Right atrium auricular region (tissue), 2 donors: Measurements from ENCODE around the gene BOC. TPM values are rescaled to one million over a fixed set of nuclear protein-coding genes. Genes with fewer than 3 reads are reported as not detected.

ENCODE experiments used
- DNase-seq: peaks from one replicate; pipeline ENCODE4 v3.0.0-alpha.2; 2019; ENCODE audit warnings: low spot score
- H3K27ac ChIP-seq, 2 donors: fragments of 200-600 bp; sonication (generic); 1 replicate in 1 of 2; 2 replicates in 1 of 2; pipeline ENCODE4 v1.5.1; 2016 to 2019
- H3K27me3 ChIP-seq, 2 donors: fragments of 200-600 bp; sonication (generic); one replicate each; pipeline versions ENCODE4 v1.5.1 to v1.6.0; 2017 to 2019
- H3K36me3 ChIP-seq: fragments of 200-600 bp; sonication (generic); one replicate; pipeline ENCODE4 v1.5.1; 2016
- H3K4me1 ChIP-seq, 2 donors: fragments of 200-600 bp; sonication (generic); one replicate each; pipeline versions ENCODE4 v1.5.1 to v1.6.0; 2017 to 2019
- H3K4me3 ChIP-seq, 2 donors: fragments of 200-600 bp; sonication (generic); 1 replicate in 1 of 2; 2 replicates in 1 of 2; pipeline ENCODE4 v1.5.1; 2017 to 2019; ENCODE audit warnings: mild to moderate bottlenecking in 1 of 2, moderate library complexity in 1 of 2
- H3K9me3 ChIP-seq, 2 donors: fragments of 200-600 bp; sonication (generic); one replicate each; pipeline ENCODE4 v1.5.1; 2019
- total RNA-seq, 2 donors: library from RNA; depleted of rRNA; stranded (reverse); fragments of >200 nt; gene quantifications; one replicate each; pipeline ENCODE4 v1.1.0, GENCODE V29; 2016
- TF ChIP-seq, protein P1 (sequence below), 2 donors: fragments of 200-600 bp; sonication (generic); IDR thresholded peaks; one replicate each; pipeline ENCODE4 v1.5.1; 2019; ENCODE audit warnings: antibody characterized with exemption in 2 of 2

Gene BOC
- total RNA-seq, 2 donors from 2014 or later = 10.6 to 15.4 TPM

DNA sequence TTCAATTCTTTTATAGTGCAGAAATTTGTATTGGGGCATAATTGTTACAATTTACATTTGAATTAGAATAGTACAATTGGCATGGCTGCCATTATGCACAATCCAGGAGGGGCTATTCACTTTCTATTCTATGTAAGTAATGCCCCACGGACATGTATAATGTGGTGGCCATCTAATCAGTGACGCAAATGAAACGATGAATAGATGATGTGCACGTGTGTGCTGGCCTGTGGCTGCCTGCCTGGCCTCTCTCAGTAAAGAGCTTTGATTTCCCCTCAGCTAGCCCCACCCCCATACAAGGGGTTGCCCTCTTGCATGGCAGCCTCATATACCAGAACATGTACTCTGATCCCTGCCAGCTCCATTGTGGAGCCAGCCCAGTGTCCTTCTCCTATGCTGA lies 86.5 kb downstream of the BOC start:
- H3K4me3 ChIP-seq = no peak overlapping the region
- no peaks in the 10 kb centered on the region for H3K9me3 ChIP-seq
- H3K27ac ChIP-seq = no peak overlapping the region
- TF ChIP-seq, protein P1, sequence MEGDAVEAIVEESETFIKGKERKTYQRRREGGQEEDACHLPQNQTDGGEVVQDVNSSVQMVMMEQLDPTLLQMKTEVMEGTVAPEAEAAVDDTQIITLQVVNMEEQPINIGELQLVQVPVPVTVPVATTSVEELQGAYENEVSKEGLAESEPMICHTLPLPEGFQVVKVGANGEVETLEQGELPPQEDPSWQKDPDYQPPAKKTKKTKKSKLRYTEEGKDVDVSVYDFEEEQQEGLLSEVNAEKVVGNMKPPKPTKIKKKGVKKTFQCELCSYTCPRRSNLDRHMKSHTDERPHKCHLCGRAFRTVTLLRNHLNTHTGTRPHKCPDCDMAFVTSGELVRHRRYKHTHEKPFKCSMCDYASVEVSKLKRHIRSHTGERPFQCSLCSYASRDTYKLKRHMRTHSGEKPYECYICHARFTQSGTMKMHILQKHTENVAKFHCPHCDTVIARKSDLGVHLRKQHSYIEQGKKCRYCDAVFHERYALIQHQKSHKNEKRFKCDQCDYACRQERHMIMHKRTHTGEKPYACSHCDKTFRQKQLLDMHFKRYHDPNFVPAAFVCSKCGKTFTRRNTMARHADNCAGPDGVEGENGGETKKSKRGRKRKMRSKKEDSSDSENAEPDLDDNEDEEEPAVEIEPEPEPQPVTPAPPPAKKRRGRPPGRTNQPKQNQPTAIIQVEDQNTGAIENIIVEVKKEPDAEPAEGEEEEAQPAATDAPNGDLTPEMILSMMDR (IDR thresholded peaks at IDR 0.05) = no peak
- H3K27me3 ChIP-seq = no peaks in the 10 kb centered on the region
- no peak for DNase-seq
- H3K36me3 ChIP-seq = no peaks in the 10 kb centered on the region
- H3K4me1 ChIP-seq = no peaks in the 10 kb centered on the region

- no peaks in the 10 kb centered on the region for H3K9me3 ChIP-seq
- TF ChIP-seq, protein P1 (IDR thresholded peaks at IDR 0.05) = no peak
- no peaks in the 10 kb centered on the region for H3K27me3 ChIP-seq
- H3K36me3 ChIP-seq = no peaks in the 10 kb centered on the region
- H3K4me1 ChIP-seq = no peaks in the 10 kb centered on the region
- no peak for DNase-seq
- no peak overlapping the region for H3K27ac ChIP-seq
- no peak overlapping the region for H3K4me3 ChIP-seq
Observed at GRCh38 chr3:113300596-113300995, 89.2 kb downstream of the BOC start.

DNA sequence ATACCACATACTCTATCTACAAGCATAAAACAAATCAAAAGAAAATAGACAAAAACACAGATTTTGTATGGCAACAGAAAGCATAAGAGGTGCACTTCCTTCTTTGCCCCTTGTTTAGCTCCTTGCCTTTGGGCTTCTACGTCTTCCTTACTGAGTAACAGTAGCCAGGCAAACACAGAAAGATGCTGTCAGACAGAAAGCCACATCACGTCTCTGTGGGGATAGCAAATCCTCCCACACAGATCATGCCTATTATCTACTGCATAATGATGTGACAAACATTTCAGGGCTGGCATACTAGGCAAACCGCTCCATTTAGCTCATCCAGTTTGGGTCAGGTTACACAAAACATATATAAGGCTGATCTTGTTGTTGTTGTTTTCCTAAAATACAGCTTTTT lies 92.7 kb downstream of the BOC start:
- TF ChIP-seq, protein P1 (IDR thresholded peaks at IDR 0.05) = no peak
- H3K4me1 ChIP-seq = no peaks in the 10 kb centered on the region
- DNase-seq = no peak
- H3K27ac ChIP-seq = no peak overlapping the region
- H3K27me3 ChIP-seq = no peaks in the 10 kb centered on the region
- no peaks in the 10 kb centered on the region for H3K9me3 ChIP-seq
- H3K4me3 ChIP-seq = no peak overlapping the region
- H3K36me3 ChIP-seq = no peaks in the 10 kb centered on the region

GRCh38 chr3:113304856-113305540 lies 93.6 kb downstream of the BOC start:
- H3K9me3 ChIP-seq = no peaks in the 10 kb centered on the region
- TF ChIP-seq, protein P1 (IDR thresholded peaks at IDR 0.05) = no peak
- H3K27ac ChIP-seq = no peak overlapping the region
- no peaks in the 10 kb centered on the region for H3K27me3 ChIP-seq
- H3K4me3 ChIP-seq = no peak overlapping the region
- DNase-seq = no peak
- no peaks in the 10 kb centered on the region for H3K36me3 ChIP-seq
- H3K4me1 ChIP-seq = no peaks in the 10 kb centered on the region

GRCh38 chr3:113310960-113311359 lies 99.6 kb downstream of the BOC start:
- H3K4me1 ChIP-seq = no peaks in the 10 kb centered on the region
- H3K27me3 ChIP-seq = no peaks in the 10 kb centered on the region
- peaks cover 0 to 20% of the 10 kb centered on the region in 2 donors for H3K9me3 ChIP-seq
- no peak overlapping the region for H3K27ac ChIP-seq
- TF ChIP-seq, protein P1 (IDR thresholded peaks at IDR 0.05) = no peak
- H3K4me3 ChIP-seq = no peak overlapping the region
- H3K36me3 ChIP-seq = no peaks in the 10 kb centered on the region
- DNase-seq = no peak

- Histone ChIP-seq H3K36me3 (no peaks in the 10 kb centered on the region), H3K4me1 (no peaks in the 10 kb centered on the region), H3K27ac (no peak overlapping the region), H3K27me3 (no peaks in the 10 kb centered on the region), H3K4me3 (no peak overlapping the region), H3K9me3 (peaks cover 0 to 21% of the 10 kb centered on the region in 2 donors)
- no peak for DNase-seq
- TF ChIP-seq, protein P1 (IDR thresholded peaks at IDR 0.05) = no peak
Observed at GRCh38 chr3:113312416-113312815, 101.1 kb downstream of the BOC start.
